ENCODE data around the gene LAMA3.

The LAMA3 gene

GRCh38 chr18:23880931-23881617 lies 191.8 kb downstream of the LAMA3 start:
- no peak for DNase-seq

DNA sequence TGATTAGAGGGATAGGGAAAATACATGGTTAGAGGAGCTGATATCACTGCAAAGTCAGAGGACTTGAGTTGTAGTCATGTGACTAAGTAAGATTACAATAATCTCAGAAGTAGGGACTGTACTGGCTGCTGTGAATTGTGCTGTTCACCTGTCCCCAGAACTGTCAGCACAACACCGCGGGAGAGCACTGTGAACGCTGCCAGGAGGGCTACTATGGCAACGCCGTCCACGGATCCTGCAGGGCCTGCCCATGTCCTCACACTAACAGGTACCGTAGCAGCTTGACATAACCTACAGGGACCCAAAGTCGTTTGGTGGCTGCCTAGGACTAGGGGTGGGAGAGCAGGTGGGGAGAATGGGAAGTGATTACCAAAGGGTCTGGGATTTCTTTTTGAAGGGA lies 192.5 kb downstream of the LAMA3 start:
- DNase-seq: no peak

DNA sequence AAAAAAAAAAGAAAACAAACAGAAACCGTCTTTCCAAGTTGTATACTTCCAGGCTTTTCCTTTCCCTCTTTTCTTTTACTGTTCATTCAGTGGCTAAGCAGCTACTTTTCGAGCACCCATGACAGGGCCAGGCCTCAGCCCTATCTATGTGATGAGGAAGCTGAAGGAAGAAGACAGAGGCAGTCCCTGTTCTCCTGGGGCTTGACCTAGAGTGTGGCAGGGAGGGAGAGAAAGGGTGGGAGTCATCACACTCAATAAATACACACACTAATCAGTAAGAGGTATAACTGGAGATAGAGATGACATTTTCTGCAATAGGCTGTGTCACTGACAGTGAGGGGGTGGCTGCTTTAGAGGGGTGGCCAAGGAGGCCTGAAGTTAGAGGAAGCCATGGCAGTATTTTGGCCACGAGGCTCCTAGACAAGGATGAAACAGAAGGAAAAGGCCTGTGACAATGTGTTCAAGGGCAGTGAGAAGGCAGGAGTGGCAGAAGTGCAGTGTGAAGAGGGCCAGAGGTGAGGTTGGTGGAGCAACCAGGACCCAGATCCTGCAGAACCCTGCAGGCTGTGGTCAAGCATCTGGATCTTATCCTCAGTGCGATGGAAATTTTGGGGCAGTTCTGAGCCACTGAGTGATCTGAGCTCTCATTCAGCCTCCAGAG lies 193.5 kb downstream of the LAMA3 start:
- no peak for DNase-seq

DNA sequence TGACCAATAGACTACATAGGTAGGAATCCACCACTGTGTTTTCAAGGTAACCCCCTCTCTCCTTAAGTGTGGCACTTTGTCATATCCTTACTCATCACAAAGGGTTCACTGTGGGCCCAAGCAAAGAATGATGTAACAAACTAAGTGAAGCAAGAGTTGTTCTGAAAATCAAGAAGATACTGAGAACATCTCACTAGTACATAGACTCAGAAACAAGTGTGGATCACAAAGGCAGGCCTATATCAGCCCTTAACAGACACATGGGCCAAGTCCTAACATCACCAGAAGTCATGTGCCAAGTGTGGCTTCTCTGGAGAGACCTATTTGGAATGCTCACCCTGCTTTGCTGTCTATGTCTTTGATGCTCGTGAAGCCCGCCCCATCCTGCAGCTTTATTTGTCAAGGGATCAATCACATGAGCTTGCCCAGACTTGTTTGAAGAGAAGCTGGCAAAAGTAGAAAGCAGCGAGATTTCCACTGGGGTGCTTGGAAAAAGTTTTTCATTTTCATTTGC lies 194.1 kb downstream of the LAMA3 start:
- DNase-seq: peak; percentile 31

- DNase-seq: no peak
Measured at GRCh38 chr18:23884681-23885375, 195.6 kb downstream of the LAMA3 start.

DNA sequence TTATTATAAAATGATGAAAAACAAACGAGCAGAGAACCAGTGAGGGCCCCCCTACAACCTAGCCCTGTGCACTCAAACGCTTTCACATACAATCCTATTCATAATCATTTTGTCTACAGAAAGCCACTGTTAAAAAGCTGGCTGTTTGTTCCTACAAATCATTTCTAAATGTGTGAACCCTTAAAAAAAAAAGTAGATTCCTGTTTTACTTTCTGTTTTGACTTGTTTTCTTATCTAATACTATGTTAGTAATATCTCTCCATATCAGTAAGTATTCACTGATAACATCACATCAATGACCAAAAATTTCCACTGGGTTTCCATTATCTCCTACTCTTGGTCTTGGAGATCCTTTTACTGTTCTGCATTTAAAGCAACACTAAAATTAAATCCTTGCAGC lies 196.5 kb downstream of the LAMA3 start:
- DNase-seq: no peak

- no peak for DNase-seq
Measured at GRCh38 chr18:23887035-23887434, 197.8 kb downstream of the LAMA3 start.

GRCh38 chr18:23887493-23887892 lies 198.2 kb downstream of the LAMA3 start:
- peak; percentile 76 for DNase-seq

- peak; percentile 29 for DNase-seq
Measured at GRCh38 chr18:23888881-23889280, 199.6 kb downstream of the LAMA3 start.

DNA sequence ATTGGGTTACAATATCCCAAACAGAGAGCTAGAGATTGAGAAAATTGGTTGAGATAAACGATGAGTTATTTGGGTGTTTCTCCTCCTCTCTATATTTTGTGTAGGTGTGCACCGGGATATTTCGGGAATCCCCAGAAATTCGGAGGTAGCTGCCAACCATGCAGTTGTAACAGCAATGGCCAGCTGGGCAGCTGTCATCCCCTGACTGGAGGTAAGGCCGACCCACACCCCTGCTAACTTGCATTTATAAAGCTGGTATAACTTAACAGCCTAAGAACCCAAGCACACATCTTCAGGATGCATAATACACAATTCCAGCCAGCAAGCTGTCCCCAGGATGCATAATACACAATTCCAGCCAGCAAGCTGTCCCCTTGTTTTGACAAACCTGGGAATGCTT lies 200.7 kb downstream of the LAMA3 start:
- DNase-seq: no peak

DNA sequence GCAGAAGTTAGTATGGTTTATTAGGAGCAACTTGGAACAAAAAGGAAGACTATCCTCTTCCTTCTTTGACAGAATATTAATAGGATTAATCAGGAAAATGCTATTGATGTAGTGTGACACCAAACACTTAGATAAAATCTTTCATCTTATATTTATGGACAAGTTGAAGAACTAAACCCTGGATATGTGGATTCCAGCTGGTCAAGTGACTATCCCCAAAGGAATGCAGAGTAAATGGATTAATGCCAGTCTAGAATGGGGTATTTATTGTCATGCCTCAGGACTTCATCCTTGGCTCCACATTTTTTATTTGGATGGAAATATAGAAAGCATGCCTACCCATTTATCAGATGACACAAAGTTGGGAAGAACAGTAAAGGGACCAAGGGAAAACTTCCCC lies 201.3 kb downstream of the LAMA3 start:
- no peak for DNase-seq

DNA sequence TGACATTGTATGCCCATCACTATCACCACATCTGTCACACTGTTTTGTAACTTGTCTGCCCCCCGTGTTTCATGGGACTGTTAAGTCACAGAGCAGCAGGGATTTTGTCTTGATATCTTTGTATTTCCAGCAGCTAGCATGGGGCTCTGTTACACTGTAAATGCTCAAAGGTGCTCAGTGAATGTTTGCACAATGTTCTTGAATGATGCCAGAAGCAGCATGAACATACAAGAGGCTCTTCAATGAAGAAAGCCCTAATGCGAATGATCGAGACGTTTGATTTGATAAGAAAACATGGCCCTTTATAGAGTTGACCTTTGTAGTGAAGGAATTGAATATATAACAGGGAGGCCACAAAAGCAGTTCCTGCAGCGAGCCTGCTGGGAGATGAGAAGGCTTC lies 204.4 kb downstream of the LAMA3 start:
- no peak for DNase-seq

GRCh38 chr18:23894661-23895175 lies 205.5 kb downstream of the LAMA3 start:
- no peak for DNase-seq

- no peak for DNase-seq
Measured at GRCh38 chr18:23897291-23897690, 208.0 kb downstream of the LAMA3 start.

- DNase-seq: no peak
Measured at GRCh38 chr18:23897733-23898132, 208.5 kb downstream of the LAMA3 start.

- DNase-seq: no peak
Measured at GRCh38 chr18:23900994-23901393, 211.7 kb downstream of the LAMA3 start.

DNA sequence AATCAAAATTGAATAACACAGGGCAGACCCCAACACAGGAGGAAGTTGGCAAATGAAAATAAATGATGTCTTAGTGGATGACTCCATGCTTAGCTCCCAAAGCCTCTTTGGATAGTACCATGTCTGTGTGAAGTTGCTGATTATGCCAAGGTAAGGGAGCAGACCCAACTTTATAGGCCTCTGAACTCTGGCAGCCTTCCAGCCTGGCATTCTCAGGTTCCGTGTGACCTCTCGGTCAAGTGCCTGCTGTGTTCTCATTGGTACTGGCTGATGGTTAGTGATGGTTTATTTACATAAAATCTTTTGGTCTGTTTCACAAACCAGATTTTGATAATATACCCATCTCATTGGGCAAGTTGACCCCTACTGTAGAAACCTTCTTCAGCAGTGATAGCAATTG lies 213.1 kb downstream of the LAMA3 start:
- DNase-seq: no peak

DNA sequence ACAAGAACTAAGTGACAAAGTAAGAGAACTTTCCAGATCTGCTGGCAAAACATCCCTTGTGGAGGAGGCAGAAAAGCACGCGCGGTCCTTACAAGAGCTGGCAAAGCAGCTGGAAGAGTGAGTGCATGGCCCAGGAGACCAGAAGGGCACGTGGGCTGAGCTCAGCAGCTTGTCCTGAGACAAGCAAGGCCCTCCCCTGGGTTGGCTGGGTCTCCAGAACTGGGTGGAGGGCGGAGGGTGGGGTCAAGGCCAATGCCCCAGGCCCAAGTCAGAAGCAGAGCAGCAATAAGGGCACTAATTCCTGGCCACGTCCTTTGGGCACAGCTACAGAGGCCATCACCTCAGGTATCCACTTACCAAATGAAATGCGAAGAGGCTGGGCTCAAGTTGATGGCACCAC lies 214.7 kb downstream of the LAMA3 start:
- DNase-seq: no peak

- no peak for DNase-seq
Measured at GRCh38 chr18:23906658-23907057, 217.4 kb downstream of the LAMA3 start.

DNA sequence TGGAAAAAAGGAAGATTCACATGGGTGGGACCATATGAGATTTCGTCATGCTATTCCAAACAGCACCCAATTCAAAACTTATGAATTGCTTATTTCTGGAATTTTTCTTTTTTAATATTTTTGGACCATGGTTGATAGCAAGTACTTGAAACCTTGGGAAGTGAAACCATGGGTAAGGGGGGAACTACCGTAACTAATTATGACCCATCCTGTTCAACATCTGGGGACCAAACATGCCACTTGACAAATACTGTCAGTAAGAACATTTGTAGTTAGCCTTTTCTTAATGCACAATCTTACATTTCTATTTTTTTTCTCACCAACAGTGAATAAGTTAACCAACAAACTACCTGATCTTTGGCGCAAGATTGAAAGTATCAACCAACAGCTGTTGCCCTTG lies 219.6 kb downstream of the LAMA3 start:
- DNase-seq: no peak

DNA sequence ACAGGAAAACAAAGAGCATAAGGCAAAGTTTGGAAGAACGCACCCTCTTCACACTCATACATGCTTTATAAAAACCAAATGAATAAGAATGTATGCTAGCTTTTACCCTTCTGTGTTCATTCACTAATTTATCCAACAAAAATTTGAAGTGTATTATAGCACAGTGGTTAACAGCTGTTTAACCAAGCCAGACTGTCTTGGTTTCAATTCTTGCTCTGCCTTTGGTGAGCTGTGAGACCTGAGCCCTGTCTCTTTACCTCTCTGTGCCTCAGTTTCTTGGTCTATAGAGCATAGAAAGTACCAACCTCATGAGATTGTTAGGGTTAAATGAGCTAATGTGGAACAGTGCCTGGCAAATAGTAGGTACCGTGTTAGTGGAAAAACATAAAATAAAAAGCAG lies 220.8 kb downstream of the LAMA3 start:
- no peak for DNase-seq

GRCh38 chr18:23912356-23912755 lies 223.1 kb downstream of the LAMA3 start:
- no peak for DNase-seq

- no peak for DNase-seq
Measured at GRCh38 chr18:23916338-23916737, 227.1 kb downstream of the LAMA3 start.
